Duodenal mucosa (tissue), 2 donors: Measurements from ENCODE around the gene CACNA1H.
"Not testable (repeated sequence)": the region's sequence is repeated elsewhere in the genome, so short reads cannot be mapped to it uniquely, and the experiment has no call there.

Experiments
- H3K27ac ChIP-seq: one replicate; pipeline ENCODE4 v1.7.0; 2013; ENCODE audit warnings: low read depth, low read length
- H3K27me3 ChIP-seq, 2 donors: one replicate each; pipeline ENCODE4 v1.7.0; 2013; ENCODE audit warnings: low read length in 2 of 2, control low read depth in 1 of 2; ENCODE audit not compliant: insufficient read depth in 2 of 2, control insufficient read depth in 1 of 2
- H3K36me3 ChIP-seq, 2 donors: one replicate each; pipeline ENCODE4 v1.7.0; 2013; ENCODE audit warnings: low read length in 2 of 2, control low read depth in 1 of 2; ENCODE audit not compliant: insufficient read depth in 2 of 2, control insufficient read depth in 1 of 2
- H3K4me1 ChIP-seq, 2 donors: one replicate each; pipeline ENCODE4 v1.7.0; 2013; ENCODE audit warnings: low read length in 2 of 2, control low read depth in 1 of 2; ENCODE audit not compliant: insufficient read depth in 2 of 2, control insufficient read depth in 1 of 2
- H3K4me3 ChIP-seq, 2 donors: one replicate each; pipeline ENCODE4 v1.7.0; 2013; ENCODE audit warnings: low read length in 2 of 2, low read depth in 1 of 2
- H3K9ac ChIP-seq, 2 donors: one replicate each; pipeline ENCODE4 v1.7.0; 2013; ENCODE audit warnings: low read length in 2 of 2, low read depth in 1 of 2
- H3K9me3 ChIP-seq, 2 donors: one replicate each; pipeline ENCODE4 v1.7.0; 2013; ENCODE audit warnings: low read length in 2 of 2, control low read depth in 1 of 2; ENCODE audit not compliant: control insufficient read depth in 1 of 2

The CACNA1H gene

DNA sequence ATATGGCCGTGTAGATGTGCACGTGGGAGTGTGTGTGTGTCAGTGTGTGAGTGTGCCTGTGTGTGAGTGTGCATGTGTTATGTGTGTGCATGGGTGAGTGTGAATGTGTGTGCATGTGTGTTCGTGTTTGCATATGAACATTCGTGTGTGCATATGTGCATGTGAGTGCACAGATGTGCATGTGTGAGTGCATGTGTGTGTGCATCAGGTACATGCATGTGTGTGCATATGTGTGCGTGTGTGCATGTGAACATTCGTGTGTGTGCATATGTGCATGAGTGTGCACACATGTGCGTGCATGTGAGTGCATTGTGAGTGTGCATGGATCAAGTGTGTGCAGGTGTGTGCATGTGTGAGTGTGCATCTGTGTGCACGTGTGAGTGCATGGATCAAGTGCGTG is 85.1 kb downstream of the CACNA1H start:
- H3K27me3 ChIP-seq: no peaks in the 10 kb centered on the region
- H3K4me3 ChIP-seq: no peak overlapping the region
- H3K27ac ChIP-seq: no peak overlapping the region
- no peaks in the 10 kb centered on the region for H3K4me1 ChIP-seq
- H3K9ac ChIP-seq: no peak overlapping the region
- H3K36me3 ChIP-seq: no peaks in the 10 kb centered on the region
- H3K9me3 ChIP-seq: no peaks in the 10 kb centered on the region

DNA sequence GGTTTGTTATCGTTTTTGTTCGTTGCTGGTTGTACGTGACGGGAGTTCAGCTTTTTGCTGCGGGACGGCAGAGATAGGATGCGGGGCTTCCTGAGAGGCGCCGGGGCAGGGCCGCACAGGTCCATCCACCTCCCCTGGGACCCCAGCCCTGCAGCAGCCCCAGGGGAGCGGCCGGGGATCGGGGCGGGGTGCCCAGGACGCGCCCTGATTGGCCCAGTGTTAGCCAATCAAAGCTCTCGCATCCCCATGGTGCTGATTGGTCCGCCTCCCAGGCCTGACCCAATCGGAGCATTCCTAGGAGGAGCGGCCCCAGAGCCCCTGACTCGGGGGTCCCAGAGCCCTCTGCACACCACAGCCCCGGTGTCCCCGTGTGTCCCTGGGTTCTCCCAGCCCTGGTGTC is 86.0 kb downstream of the CACNA1H start:
- H3K27ac ChIP-seq, H3K9me3 ChIP-seq, H3K9ac ChIP-seq, H3K4me3 ChIP-seq, H3K36me3 ChIP-seq, H3K27me3 ChIP-seq, H3K4me1 ChIP-seq: not testable (repeated sequence)

DNA sequence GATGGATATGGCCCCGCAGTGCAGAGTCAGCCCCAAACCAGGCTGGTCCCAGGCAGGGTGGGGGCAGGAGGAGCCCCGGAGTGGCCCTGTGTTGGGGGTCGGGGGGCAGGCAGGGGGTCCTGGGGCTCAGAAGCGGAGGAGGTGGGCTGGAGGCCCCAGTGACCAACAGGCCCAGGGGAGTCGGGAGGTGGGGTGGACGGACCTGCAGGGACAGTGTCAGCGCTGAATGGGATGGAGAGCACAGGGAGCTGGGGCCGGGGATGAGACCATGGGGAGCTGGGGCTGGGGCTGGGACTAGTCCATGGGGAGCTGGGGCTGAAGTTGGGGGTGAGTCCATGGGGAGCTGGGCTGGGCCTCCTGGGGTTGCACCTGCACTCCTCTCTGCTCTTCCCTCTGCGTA is 86.7 kb downstream of the CACNA1H start:
- H3K9me3 ChIP-seq, H3K27me3 ChIP-seq, H3K4me1 ChIP-seq, H3K4me3 ChIP-seq, H3K36me3 ChIP-seq, H3K9ac ChIP-seq, H3K27ac ChIP-seq: not testable (repeated sequence)

DNA sequence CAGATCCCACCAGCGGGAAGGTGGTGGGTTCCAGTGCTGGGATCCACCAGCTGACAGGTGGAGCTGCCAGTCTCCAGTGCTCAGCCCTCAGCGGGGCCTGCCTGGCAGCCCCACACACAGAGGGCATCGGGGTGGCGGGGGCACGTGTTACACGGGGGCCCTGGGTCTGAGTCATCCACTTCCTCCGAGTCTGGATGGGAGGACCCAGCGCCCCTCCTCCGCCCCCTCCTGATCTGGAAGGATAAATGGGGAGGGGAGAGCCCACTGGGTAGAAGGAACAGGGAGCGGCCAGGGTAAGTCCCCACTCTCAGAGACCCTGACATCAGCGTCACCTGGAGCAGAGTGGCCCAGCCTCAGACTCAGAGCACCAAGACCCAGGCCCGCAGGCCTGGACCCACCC is 87.5 kb downstream of the CACNA1H start, which contains the start of gene TPSAB1:
Gene TPSAB1 (plus strand): TSS at position 270 of the 400 bp plus-strand sequence. CDS start 234 bp downstream, outside the sequence.
- not testable (repeated sequence) for H3K9me3 ChIP-seq, H3K9ac ChIP-seq, H3K27me3 ChIP-seq, H3K36me3 ChIP-seq, H3K4me1 ChIP-seq, H3K27ac ChIP-seq, H3K4me3 ChIP-seq

DNA sequence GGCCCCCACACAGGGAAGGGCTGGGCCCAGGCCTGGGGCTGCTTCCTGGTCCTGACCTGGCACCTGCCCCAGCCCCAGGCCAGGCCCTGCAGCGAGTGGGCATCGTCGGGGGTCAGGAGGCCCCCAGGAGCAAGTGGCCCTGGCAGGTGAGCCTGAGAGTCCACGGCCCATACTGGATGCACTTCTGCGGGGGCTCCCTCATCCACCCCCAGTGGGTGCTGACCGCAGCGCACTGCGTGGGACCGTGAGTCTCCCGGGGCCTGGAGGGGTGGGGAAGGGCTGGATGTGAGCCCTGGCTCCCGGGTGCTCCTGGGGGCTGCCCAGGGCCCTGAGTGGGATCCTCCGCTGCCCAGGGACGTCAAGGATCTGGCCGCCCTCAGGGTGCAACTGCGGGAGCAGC is 88.2 kb downstream of the CACNA1H start:
- H3K36me3 ChIP-seq, H3K9ac ChIP-seq, H3K4me3 ChIP-seq, H3K9me3 ChIP-seq, H3K27me3 ChIP-seq, H3K27ac ChIP-seq, H3K4me1 ChIP-seq: not testable (repeated sequence)

DNA sequence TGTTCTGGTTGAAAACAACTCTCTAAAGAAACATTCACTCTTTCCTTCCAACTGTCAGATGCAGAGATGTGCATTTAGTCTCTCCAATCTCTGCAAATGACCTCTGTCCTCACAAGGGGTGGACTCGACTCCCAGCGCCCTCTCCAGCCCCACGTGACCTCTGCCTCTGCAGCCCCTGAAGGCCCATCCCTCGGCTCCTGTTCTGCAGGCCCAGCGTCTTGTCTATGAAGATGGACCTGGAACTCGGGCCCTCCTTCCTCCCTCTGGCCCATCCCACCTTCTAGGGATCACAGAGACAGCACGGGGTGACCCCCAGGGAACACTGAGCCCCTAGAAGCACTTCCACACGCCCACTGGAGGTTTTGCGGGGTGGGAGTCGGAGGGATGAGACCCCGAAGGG is 90.5 kb downstream of the CACNA1H start:
- not testable (repeated sequence) for H3K9ac ChIP-seq, H3K4me1 ChIP-seq, H3K36me3 ChIP-seq, H3K27ac ChIP-seq, H3K9me3 ChIP-seq, H3K4me3 ChIP-seq
- H3K27me3 ChIP-seq: peaks cover 8 to 11% of the 10 kb centered on the region in 2 donors

DNA sequence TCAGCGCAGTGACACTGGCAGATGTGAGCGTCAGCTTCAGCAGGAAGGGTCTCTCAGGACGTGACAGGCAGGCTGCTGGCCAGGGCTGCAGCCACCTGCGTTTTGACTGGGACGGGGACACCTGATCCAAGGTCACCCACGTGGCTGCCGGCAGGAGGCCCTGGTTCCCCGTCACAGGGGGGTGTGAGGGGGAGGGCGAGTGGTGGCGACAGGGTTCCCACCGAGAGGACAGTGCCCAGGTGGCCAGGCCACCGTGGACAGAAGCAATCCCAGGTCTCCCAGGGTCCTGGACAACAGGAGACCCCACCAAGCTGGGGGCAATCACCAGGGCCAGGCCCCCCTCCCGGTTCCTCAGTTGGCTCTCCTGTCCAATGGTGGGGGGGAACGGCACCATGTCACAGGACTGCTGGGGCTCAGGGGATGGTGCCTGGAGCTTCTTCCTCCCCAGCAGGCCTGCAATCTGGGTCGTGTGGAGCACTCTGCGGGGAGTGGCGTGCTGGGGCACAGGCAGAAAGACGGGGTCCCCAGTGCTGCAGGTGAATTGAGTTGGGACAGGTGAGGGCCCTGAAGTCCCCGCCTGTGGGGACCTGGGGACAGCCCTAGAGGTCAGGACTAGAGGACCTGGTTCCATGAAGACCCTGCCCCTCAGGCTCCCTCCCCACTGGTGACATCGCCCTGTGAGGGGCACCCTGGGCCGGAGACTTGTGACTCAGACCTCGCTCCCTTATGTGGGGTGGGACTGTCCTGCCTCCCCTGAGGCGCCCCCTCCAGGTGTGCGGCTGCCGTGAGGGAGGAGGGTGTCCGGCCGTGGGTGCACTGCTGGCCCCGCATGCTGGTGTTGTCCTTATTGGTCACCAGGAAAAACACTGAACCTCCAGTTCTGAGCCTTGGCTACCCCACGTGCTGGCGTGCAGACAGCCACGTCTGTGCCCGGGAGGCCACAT is 91.3 kb downstream of the CACNA1H start:
- not testable (repeated sequence) for H3K27ac ChIP-seq, H3K36me3 ChIP-seq, H3K9ac ChIP-seq, H3K9me3 ChIP-seq, H3K4me3 ChIP-seq, H3K4me1 ChIP-seq
- peaks cover 8 to 11% of the 10 kb centered on the region in 2 donors for H3K27me3 ChIP-seq

DNA sequence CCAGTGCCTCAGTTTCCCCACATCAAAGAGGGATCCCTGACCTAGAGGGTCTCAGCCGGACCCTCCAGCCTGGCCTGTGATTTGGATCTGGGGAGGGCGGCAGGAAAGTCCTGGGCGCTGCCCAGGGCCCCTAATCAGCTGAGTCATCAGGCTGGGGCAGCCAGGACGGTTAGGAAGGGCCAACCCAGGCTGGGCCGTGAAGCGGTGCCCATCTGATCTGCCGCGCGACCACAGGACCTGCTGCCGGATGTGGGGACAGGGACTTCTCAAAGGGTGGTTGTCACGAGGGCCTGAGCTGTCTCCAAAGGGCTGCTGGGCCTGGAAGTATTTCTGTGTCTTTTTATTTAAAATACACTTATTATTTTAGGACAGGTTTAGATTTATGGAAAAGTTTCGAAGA is 92.0 kb downstream of the CACNA1H start:
- no peak overlapping the region for H3K9ac ChIP-seq
- no peak overlapping the region for H3K4me3 ChIP-seq
- H3K27me3 ChIP-seq: peaks cover 8 to 11% of the 10 kb centered on the region in 2 donors
- H3K9me3 ChIP-seq: no peaks in the 10 kb centered on the region
- no peaks in the 10 kb centered on the region for H3K36me3 ChIP-seq
- no peaks in the 10 kb centered on the region for H3K4me1 ChIP-seq
- H3K27ac ChIP-seq: no peak overlapping the region

DNA sequence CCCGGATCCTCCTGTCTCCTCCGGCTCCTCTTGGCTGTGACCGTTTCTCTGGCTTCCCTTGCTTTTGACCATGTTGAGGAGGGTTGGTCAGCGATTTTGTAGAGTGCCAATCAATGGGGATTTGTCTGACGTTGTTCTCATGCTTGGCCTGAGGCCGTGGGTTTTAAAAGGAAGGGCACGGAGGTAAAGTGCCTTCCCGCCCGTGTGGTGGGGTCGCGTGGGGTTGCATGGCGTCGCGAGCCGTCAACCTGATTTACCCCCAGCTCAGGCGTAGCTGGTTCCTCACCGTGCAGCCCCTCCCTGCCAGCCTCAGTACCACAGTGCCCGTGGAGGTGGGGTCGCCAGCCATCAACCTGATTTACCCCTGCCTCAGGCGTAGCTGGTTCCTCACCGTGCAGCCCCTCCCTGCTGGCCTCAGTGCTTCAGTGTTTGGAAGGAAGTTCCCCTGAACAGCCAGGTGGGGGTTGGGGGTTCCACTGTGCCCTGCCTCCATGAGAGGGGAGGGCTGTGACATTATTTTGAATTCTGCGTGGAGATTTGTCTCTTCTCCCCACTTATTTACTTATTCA is 92.6 kb downstream of the CACNA1H start:
- no peaks in the 10 kb centered on the region for H3K36me3 ChIP-seq
- H3K4me3 ChIP-seq: no peak overlapping the region
- H3K4me1 ChIP-seq: no peaks in the 10 kb centered on the region
- no peak overlapping the region for H3K9ac ChIP-seq
- H3K27ac ChIP-seq: no peak overlapping the region
- H3K27me3 ChIP-seq: peaks cover 8 to 11% of the 10 kb centered on the region in 2 donors
- H3K9me3 ChIP-seq: no peaks in the 10 kb centered on the region

DNA sequence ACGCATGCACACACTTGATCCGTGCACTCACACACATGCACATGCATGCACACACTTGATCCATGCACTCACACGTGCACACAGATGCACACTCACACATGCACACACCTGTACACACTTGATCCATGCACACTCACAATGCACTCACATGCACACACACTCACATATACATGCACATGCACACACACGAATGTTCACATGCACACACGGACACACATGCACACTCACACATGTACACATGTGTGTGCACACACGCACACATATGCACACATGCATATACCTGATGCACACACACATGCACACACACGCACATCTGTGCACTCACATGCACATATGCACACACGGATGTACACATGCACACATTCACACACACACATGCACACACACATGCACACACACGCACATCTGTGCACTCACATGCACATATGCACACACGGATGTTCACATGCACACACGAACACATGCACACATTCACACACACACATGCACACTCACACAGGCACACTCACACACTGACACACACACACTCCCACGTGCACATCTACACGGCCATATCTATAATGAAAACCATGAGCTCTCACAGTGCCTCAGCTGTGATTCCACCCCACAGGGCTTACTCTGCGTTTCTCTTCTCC is 95.1 kb downstream of the CACNA1H start:
- peaks cover 8 to 11% of the 10 kb centered on the region in 2 donors for H3K27me3 ChIP-seq
- H3K27ac ChIP-seq, H3K9ac ChIP-seq, H3K36me3 ChIP-seq, H3K4me1 ChIP-seq, H3K9me3 ChIP-seq, H3K4me3 ChIP-seq: not testable (repeated sequence)
